H7 (cell line): ENCODE data around the gene IFT22. TPM values are rescaled to one million over a fixed set of nuclear protein-coding genes. Genes with fewer than 3 reads are reported as not detected.
"Not testable (repeated sequence)": the region's sequence is repeated elsewhere in the genome, so short reads cannot be mapped to it uniquely, and the experiment has no call there.

Experiments
- DNase-seq: peaks from one replicate; pipeline ENCODE4 v3.0.0; 2012
- H3K27me3 ChIP-seq: 2 replicates; pipeline ENCODE4 v1.6.0; 2011; ENCODE audit warnings: mild to moderate bottlenecking, low read length; ENCODE audit not compliant: control insufficient read depth, insufficient read depth
- H3K36me3 ChIP-seq: replicated peaks from 2 replicates; pipeline ENCODE4 v1.5.1; 2011; ENCODE audit warnings: low read length; ENCODE audit not compliant: control insufficient read depth, insufficient read depth
- H3K4me3 ChIP-seq: 2 replicates; pipeline ENCODE4 v1.5.1; 2011; ENCODE audit warnings: low read depth, mild to moderate bottlenecking, control low read depth, low read length, moderate library complexity; ENCODE audit not compliant: insufficient read depth
- total RNA-seq: library from RNA; depleted of rRNA; stranded (reverse); fragments of >200 nt; shearing (Covaris generic); gene quantifications from 2 replicates; pipeline ENCODE4 v1.2.3, GENCODE V29; 2014; rRNA removed

Gene IFT22
- total RNA-seq, 1 experiment from 2014 or later: 27.4 TPM

DNA sequence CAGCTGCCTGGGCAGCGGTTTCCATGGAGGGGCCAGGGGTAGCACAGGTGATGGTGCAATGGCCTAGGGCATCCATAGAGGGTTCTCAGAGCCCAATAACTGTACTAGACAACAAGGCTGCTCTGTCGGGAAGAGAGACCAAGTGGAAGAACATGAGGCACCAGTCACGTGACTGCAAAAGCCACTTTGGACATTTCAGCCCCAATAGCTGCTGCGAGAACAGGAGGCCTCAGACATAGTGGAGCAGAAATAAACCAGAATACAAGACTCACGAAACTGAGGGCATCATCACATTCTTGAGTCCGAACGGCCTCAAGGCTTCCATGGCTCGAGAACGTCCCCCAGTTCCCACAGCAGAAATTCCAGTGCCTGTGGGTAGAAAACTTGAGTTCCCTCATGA is 44.5 kb downstream of the IFT22 start:
- Histone ChIP-seq H3K4me3 (no peak overlapping the region), H3K27me3 (no peaks in the 10 kb centered on the region), H3K36me3 (no peaks in the 10 kb centered on the region)
- no peak for DNase-seq

DNA sequence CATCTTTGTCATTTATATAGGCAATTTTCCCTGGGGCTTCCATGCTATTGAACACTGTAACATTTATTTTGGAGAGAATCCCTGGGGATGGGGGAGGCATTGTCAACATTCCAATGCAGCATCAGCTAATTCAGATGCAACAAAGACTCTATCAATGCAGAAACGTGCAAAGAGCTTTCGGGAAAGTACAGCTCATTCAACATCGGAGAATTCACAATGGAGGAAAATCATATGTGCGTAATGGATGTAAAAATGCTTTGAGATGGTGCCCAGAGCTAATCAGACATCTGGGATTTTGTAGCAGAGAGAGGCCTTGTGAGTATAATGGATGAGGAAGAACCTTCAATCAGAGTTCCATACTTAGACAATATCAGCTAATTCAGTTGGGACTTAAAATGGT is 48.4 kb downstream of the IFT22 start:
- H3K4me3 ChIP-seq: no peak overlapping the region
- H3K36me3 ChIP-seq: no peaks in the 10 kb centered on the region

DNA sequence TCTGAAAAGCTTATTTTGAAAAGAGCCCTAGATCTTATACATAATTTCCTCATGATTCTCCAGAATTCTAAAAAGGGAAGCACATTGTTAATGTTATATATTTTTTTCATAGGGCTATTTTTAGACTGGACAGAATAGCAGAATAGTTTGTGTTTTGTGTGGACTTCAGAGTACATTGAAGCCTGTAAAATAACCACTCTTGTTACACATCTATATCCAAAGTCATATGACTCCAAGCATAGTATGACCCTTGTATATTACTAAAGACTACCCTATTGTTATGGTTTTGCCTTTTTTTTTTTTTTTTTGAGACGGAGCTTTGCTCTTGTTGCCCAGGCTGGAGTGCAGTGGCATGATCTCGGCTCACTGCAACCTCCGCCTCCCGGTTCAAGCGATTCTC is 50.6 kb downstream of the IFT22 start:
- H3K27me3 ChIP-seq: no peaks in the 10 kb centered on the region
- no peak overlapping the region for H3K4me3 ChIP-seq
- H3K36me3 ChIP-seq: no peaks in the 10 kb centered on the region
- no peak for DNase-seq

More for the DNA sequence above, 48.4 kb downstream of the IFT22 start:
- H3K27me3 ChIP-seq: no peaks in the 10 kb centered on the region
- DNase-seq: peak; percentile 35

DNA sequence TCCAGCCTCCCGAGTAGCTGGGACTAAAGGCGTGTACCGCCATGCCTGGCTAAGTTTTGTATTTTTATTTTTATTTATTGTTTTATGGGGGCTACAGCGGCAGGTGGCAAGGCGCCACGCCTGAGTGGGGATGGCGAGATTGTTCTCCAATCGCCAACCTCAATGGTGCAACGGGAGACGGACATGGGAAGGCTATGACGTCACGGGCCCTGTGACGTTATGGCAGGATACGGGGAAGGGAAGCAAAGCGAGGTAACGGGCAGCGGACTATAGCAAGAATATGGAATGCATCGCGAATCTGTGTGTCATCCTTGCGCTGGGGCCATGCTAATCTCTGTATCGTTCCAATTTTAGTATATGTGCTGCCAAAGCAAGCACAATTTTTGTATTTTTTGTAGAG is 51.9 kb downstream of the IFT22 start:
- no peak for DNase-seq
- Histone ChIP-seq H3K4me3 (no peak overlapping the region), H3K36me3 (no peaks in the 10 kb centered on the region), H3K27me3 (no peaks in the 10 kb centered on the region)

DNA sequence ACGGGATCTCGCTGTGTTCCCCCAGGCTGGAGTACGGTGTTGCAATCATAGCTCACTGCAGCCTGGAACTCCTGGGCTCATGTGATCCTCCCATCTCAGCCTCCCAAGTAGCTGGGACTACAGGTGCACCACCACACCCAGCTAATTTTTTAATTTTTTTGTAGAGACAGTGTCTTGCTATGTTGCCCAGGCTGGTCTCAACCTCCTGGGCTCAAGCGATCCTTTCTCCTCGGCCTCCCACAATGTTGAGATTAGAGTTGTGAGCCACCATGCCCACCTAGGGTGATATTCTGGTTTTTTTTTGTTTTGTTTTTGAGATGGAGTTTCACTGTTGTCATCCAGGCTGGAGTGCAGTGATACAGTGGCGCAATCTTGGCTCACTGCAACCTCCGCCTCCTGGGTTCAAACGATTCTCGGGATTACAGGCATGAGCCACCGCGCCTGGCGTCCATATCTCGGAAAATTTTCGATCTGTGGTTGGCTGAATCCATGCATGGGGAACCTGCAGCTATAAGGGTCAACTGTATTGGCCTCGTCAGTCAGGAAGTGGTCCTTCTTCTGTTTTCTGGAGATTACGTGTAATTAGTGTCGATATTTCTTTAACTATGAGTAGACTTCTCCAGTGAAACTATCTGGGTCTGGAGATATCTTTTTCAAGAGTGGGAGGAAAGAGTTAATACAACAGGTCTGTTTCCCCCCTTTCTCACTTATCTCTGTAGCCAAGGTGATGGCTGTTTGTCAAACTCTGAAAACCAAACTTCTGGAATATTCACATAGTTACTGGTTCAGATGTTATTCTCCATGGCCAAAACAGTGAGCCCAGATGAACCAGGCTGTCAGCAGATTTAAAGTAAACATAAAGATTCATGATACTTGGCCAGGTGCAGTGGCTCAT is 55.7 kb downstream of the IFT22 start:
- no peak overlapping the region for H3K4me3 ChIP-seq
- H3K27me3 ChIP-seq: no peaks in the 10 kb centered on the region
- no peak for DNase-seq
- H3K36me3 ChIP-seq: no peaks in the 10 kb centered on the region

DNA sequence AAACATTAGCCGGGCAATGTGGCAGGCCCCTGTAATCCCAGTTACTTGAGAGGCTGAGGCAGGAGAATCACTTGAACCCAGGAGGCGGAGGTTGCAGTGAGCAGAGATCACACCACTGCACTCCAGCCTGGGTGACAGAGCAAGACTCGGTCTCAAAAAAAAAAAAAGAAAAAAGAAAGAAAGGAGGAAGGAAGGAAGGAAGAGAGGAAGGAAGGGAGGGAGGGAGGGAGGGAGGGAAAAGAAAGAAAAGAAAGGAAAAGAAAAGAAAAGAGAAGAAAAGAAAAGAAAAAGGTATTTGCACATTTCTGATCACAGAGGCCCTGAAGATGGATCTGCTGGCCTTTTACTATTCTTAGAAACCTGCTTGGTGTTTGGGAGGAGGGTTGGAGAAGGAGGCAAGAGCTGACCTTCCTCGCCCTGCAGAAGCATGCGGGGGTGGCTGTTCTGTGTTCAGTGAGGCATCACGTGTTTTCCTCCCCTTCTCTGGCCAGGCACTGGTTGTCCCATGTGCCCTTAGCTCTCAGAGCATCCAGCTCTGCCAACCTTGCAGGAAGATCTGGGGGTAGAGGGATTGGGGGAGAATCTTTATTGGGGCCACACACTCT is 57.4 kb downstream of the IFT22 start:
- H3K27me3 ChIP-seq, H3K36me3 ChIP-seq, DNase-seq, H3K4me3 ChIP-seq: not testable (repeated sequence)

Other genes starting within 250 kb of the IFT22 start
- 6.1 and 8.9 TPM in 2 replicates for gene TRIM56, start 236.3 kb downstream of the IFT22 start, total RNA-seq
- gene SERPINE1, start 194.7 kb downstream of the IFT22 start, total RNA-seq: 3.4 and 3.6 TPM in 2 replicates
- gene AP1S1, start 167.3 kb downstream of the IFT22 start, total RNA-seq: 114 and 137 TPM in 2 replicates
- 12.0 and 22.5 TPM in 2 replicates for gene VGF, start 156.2 kb downstream of the IFT22 start, total RNA-seq
- 0.30 and 0.59 TPM in 2 replicates for gene NAT16, start 141.5 kb downstream of the IFT22 start, total RNA-seq
- 0.52 and 1.00 TPM in 2 replicates for gene MOGAT3, start 120.8 kb downstream of the IFT22 start, total RNA-seq
- gene PLOD3, start 104.2 kb downstream of the IFT22 start, total RNA-seq: 41.9 and 48.3 TPM in 2 replicates
- 58.9 and 83.3 TPM in 2 replicates for gene ZNHIT1, start 103.6 kb downstream of the IFT22 start, total RNA-seq
- 4.2 and 6.1 TPM in 2 replicates for gene CLDN15, start 84.0 kb downstream of the IFT22 start, total RNA-seq
- 141 and 151 TPM in 2 replicates for gene FIS1, start 76.7 kb downstream of the IFT22 start, total RNA-seq
- gene COL26A1, start 41.1 kb upstream of the IFT22 start, total RNA-seq: 70.3 and 77.5 TPM in 2 replicates